Activated CD4-positive, alpha-beta T cell treated with anti-CD3 and anti-CD28 coated beads for 24 hours (primary cell): Measurements from ENCODE around the gene CRYBB1.

ENCODE experiments used
- DNase-seq, 2 donors: peaks; one replicate each; pipeline ENCODE4 v3.0.0-alpha.2; 2020; ENCODE audit warnings: low read depth in 2 of 2

The CRYBB1 gene

GRCh38 chr22:26553056-26553752, 64.6 kb downstream of the CRYBB1 start:
- DNase-seq = no peak

DNA sequence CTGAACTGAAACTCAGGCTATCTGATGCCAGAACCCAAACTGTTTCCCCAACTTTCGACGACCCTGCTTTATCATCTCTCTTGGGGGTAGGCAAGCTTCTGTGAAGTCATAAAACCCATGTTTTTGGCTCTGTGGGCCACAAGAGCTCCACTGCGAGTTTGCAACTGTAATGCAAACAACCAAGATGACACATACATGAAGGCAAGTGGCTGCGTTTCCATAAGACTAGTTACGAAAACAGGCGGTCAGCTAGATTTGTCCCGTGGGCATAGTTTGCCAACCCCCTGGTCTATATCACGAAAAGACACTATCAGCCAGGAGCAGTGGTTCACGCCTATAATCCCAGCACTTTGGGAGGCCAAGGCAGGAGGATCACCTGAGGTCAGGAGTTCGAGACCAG, 65.4 kb downstream of the CRYBB1 start:
- no peak for DNase-seq

- no peak for DNase-seq
Observed at GRCh38 chr22:26551568-26551967, 66.3 kb downstream of the CRYBB1 start.

DNA sequence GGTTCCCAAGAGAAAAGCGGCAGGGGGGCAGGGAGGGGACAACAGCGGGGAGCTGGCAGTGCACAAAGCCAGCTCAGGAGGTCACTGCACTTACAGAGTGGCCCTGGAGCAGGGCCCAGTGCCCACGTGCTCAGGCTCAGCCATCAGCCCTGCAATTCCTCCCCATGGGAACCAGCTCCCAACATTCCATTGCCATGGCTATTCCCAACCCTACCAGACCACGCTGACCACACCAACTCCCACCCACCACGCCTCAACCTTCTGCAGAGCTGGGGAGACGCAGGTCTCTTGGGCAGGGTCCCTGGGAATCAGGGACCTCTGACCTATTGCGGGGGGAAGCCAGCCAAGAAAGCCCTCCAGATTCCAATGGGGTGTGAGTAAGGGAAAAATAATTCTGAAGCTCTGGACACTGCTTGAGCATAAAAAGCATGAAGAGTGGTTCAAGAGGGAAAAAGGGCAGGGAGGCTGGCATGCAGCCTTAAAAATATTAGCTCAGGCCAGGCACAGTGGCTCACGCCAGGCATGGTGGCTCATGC, 67.3 kb downstream of the CRYBB1 start:
- no peak for DNase-seq

DNA sequence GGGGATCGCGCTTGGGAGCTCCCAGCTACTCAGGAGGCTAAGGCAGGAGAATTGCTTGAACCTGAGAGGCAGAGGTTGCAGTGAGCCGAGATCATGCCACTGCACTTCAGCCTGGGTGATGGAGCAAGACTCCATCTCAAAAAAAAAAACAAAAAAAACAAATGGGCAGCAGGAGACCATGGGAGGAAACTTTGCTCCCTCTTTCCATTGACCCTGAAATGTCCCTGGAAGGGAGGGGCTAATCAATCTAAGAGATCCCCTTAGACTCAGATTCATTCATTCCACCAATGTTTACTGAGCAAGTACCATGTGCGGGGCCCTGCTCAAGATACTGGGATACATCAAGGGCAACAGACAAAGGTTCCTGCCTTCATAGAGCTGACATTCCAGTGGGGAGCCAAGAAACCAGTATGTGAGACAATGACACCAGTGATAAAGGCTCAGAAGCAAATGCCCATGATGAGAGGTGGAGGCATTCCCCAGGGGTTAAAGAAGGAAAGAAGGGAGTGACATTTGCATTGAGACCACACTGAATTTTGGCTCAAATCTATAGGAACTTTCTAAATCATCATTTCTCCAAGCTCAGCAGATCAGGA, 67.8 kb downstream of the CRYBB1 start:
- no peak for DNase-seq
